Fibroblast of skin of left biceps (primary cell): ENCODE results near the gene WNT3.
"Not testable (repeated sequence)": the region's sequence is repeated elsewhere in the genome, so short reads cannot be mapped to it uniquely, and the experiment has no call there.

ENCODE experiments used
- DNase-seq, 2 experiments: peaks; one replicate each; pipeline ENCODE4 v3.0.0-alpha.2; 2013; ENCODE audit warnings: low read depth in 2 of 2

Gene WNT3

GRCh38 chr17:46813920-46814319 lies 4.6 kb downstream of the WNT3 start:
- no peak for DNase-seq

GRCh38 chr17:46812624-46813318 lies 5.7 kb downstream of the WNT3 start:
- DNase-seq, result no peak

- DNase-seq, result peak; percentile 73 to 74
These were observed 6.4 kb downstream of the WNT3 start for GRCh38 chr17:46811978-46812583.

GRCh38 chr17:46810837-46811236 lies 7.7 kb downstream of the WNT3 start:
- DNase-seq, result no peak

- no peak for DNase-seq
These were observed 9.4 kb downstream of the WNT3 start for GRCh38 chr17:46809110-46809571.

- DNase-seq, result no peak
These were observed 12.7 kb downstream of the WNT3 start for GRCh38 chr17:46805771-46806170.

- no peak for DNase-seq
These were observed 14.9 kb downstream of the WNT3 start for GRCh38 chr17:46803544-46803943.

GRCh38 chr17:46802800-46803199 lies 15.7 kb downstream of the WNT3 start:
- no peak for DNase-seq

- DNase-seq, result no peak
These were observed 17.9 kb downstream of the WNT3 start for GRCh38 chr17:46800573-46800972.

GRCh38 chr17:46796956-46797530 lies 21.4 kb downstream of the WNT3 start:
- no peak for DNase-seq

- no peak for DNase-seq
These were observed 22.0 kb downstream of the WNT3 start for GRCh38 chr17:46796524-46796923.

- no peak for DNase-seq
These were observed 22.4 kb downstream of the WNT3 start for GRCh38 chr17:46796084-46796483.

GRCh38 chr17:46795379-46795952 lies 23.0 kb downstream of the WNT3 start:
- DNase-seq, result no peak

- DNase-seq, result no peak
These were observed 24.2 kb downstream of the WNT3 start for GRCh38 chr17:46794318-46794717.

GRCh38 chr17:46793541-46793940 lies 25.0 kb downstream of the WNT3 start:
- no peak for DNase-seq

GRCh38 chr17:46793023-46793422 lies 25.5 kb downstream of the WNT3 start:
- not testable (repeated sequence) for DNase-seq

GRCh38 chr17:46792071-46792470 lies 26.4 kb downstream of the WNT3 start:
- DNase-seq, result no peak

GRCh38 chr17:46791531-46791930 lies 27.0 kb downstream of the WNT3 start:
- no peak for DNase-seq

GRCh38 chr17:46790216-46790615 lies 28.3 kb downstream of the WNT3 start:
- no peak for DNase-seq

GRCh38 chr17:46789610-46790009 lies 28.9 kb downstream of the WNT3 start:
- no peak for DNase-seq

GRCh38 chr17:46788796-46789195 lies 29.7 kb downstream of the WNT3 start:
- no peak for DNase-seq

GRCh38 chr17:46788300-46788699 lies 30.2 kb downstream of the WNT3 start:
- no peak for DNase-seq

- no peak for DNase-seq
These were observed 31.0 kb downstream of the WNT3 start for GRCh38 chr17:46787478-46787877.
